C4-2B (cell line): ENCODE results near the gene ASIC2.

ENCODE experiments used
- ZFX ChIP-seq: fragments of 450-650 bp; IDR thresholded peaks from 2 replicates; pipeline ENCODE4 v1.6.1; 2017
- TF ChIP-seq, protein P1 (sequence below): fragments of 450-650 bp; conservative IDR thresholded peaks from 2 replicates; pipeline ENCODE4 v1.5.1; 2017; ENCODE audit warnings: mild to moderate bottlenecking

DNA sequence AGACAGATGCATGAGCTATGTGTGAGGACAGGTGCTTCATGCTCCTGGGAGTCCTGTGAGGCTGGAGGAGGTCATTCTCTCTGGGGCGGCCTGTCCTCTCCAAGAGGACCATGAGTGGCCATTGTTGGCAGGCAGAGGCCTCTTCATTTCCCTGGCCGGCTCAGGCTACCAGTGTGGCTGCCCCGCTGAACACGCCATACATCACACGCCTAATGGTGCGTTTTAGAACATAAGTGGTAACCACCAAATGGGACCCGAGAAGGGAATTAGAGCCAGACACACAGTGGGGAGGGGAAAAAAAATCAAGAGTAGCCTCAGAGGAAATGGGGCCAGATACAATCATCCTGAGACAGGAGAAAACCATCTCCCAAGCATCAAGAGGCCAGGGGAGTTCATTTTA is 161.5 kb downstream of the ASIC2 start:
- TF ChIP-seq, protein P1, sequence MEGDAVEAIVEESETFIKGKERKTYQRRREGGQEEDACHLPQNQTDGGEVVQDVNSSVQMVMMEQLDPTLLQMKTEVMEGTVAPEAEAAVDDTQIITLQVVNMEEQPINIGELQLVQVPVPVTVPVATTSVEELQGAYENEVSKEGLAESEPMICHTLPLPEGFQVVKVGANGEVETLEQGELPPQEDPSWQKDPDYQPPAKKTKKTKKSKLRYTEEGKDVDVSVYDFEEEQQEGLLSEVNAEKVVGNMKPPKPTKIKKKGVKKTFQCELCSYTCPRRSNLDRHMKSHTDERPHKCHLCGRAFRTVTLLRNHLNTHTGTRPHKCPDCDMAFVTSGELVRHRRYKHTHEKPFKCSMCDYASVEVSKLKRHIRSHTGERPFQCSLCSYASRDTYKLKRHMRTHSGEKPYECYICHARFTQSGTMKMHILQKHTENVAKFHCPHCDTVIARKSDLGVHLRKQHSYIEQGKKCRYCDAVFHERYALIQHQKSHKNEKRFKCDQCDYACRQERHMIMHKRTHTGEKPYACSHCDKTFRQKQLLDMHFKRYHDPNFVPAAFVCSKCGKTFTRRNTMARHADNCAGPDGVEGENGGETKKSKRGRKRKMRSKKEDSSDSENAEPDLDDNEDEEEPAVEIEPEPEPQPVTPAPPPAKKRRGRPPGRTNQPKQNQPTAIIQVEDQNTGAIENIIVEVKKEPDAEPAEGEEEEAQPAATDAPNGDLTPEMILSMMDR, result no peak
- TF ChIP-seq ZFX, result no peak
